HG03342 (cell line): Measurements from ENCODE around the gene CTBP1.

Experiments
- ATAC-seq: cut with Tn5 transposase; IDR thresholded peaks from one replicate; pipeline ENCODE4 v1.9.1; 2021; ENCODE audit warnings: mild to moderate bottlenecking, moderate library complexity; ENCODE audit not compliant: unreplicated experiment

Gene CTBP1

DNA sequence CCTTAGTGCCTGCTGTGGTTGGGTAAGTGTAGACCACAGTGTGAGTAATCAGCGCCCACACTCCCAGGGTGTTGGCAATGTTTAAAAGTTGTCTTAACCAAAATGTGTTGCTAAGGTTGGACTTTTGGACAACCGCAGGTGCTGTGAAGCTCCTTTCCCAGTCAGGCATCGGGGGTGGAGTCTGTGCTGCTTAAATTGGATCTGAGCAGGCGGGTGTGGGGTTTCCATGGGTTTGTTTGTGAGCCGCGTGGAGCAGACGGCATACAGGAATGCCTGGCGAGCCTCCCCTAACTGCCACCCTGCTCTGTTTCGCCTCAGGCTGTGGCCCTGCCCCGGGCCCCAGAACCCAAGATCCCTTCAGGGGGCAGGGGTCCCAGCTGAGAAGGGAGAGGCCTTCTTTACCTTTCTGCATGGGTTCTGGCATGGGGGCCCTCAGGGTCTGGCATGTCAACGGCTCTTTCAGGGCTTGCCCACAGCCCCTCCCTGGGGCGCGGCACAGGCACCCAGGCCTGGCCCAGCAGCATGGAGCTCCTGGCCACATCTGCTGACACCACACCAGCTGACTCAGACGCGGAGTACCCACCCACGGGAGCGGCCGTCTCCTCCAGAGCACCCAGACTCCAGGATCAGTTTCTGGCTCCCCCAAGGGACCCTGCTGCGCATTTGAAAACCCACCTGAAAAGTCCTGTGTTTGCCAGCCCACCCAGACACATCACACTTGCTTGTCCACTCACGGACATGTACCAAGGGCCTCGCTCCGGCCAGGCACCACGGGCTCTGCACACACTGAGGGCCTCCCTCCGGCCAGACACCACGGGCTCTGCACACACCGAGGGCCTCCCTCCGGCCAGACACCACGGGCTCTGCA lies 71.4 kb downstream of the CTBP1 start:
- no peak for ATAC-seq

DNA sequence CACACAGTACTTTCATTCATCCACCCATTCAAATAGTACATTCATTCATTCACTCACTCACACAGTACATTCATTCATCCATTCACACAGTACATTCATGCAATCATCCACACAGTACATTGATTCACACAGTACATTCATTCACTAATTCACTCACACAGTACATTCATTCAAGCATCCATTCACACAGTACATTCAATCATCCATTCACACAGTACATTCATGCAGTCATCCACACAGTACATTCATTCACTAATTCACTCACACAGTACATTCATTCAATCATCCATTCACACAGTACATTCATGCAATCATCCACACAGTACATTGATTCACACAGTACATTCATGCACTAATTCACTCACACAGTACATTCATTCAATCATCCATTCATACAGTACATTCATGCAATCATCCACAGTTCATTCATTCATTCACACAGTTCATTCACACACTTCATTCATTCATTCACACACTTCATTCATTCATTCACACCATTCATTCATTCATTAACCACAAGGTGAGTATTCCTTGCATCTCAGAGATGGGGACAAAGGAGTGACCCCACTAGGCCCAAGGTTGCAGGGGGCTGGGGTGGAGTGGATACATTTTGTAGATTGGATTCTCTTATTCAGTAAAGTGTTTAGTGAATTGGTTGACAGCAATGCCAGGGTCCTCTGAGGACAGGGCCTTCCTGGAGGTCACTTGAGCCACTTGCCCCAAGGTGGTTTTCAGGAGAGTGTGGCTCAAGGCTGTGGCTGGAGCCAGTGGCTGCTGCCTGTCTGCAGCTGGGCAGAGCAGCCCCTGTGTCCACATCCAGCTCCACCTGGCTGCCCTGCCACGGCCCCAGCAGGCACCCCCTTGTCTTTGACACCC lies 72.3 kb downstream of the CTBP1 start:
- ATAC-seq: no peak

DNA sequence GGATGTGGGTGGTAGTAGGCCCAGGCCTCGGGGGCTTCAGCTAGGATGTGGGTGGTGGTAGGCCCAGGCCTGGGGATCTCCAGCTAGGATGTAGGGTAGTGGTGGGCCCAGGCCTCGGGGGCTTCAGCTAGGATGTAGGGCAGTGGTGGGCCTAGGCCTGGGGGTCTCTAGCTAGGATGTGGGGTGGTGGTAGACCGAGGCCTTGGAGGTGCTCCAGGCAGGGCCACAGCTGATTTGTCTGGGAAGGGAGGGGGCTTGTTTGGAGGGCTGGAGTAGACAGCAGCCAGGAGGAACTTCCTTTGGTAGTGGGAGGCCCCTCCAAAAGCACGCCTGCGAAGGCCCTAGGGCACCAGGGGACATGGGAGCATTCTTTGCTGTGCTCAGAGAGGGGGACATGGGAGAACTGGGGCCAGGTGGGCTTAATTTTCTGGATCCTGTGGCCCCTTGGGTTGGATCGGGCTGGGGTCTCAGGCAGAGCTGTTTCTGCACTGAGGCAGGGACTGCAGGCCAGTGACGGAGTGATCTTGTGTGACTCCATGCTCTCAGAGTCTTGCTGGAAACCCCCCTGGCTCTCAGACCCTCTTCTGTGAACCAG lies 73.2 kb downstream of the CTBP1 start:
- ATAC-seq: no peak

DNA sequence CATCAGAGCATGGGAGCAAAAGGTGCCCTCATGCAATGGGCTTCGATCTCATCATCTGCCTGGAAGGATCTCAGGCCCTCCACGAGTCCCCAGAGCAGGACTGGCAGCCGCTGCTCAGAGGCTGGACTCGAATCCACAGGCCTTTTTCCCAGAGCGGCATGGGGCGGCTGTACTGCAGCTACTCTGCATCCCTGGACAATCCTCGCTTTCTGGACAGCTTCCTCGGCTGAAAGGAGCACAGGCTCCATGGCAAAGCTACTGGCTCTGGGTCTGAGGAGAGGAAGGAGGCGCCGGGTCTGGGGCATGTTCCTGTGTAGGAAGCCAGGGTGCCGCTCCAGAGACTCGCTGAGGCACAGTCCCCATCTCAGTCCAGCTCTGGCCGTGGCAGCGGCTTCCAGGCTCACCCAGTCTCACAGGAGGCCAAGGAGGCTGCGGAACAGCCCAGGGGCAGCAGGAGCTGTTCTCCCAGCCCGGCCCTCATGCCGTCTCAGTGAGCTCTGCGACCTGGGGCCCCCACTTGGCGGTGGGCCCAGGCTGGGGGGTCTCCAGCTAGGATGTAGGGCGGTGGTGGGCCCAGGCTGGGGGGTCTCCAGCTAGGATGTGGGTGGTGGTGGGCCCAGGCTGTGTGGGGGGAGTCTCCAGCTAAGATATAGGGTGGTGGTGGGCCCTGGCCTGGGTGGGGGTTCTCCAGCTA lies 73.8 kb downstream of the CTBP1 start:
- ATAC-seq: no peak

DNA sequence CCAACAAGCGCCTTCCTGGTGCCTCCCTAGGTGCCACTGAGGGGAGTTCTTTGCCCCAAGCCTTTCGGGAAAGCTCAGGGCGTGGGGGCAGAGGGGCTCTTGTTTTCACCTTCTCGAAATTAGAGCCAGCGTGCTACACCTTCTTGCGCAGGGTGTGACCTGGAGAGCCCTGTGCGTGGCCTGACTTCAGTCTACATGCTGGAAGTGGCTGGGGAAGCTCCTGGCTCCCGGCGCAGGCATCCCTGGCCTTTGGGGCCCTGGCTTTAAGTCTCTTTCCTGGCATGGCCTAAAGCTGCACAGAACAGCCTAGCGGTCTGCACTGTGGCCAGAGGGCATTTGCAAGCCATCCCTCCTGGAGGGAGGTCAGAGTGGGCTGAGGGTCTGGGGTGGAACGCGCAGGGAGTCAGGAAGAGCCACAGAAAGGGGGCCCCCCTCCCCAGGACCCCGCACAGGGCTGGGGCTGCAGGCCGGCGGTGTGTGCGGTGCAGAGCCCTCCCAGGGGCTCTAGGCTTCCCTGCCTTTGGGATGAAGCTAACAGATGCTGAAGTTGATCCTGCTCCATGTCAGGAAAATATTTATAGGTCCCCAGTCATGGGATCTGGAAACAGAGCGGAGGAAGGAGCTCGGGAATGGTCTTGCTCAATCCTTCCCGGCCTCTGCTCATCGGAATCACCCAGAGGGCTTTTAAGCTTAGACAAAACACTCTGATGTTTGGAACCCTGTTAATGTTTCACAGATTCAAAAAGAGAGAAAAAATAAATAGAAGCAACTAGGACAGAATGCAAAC lies 75.8 kb downstream of the CTBP1 start:
- ATAC-seq: no peak

DNA sequence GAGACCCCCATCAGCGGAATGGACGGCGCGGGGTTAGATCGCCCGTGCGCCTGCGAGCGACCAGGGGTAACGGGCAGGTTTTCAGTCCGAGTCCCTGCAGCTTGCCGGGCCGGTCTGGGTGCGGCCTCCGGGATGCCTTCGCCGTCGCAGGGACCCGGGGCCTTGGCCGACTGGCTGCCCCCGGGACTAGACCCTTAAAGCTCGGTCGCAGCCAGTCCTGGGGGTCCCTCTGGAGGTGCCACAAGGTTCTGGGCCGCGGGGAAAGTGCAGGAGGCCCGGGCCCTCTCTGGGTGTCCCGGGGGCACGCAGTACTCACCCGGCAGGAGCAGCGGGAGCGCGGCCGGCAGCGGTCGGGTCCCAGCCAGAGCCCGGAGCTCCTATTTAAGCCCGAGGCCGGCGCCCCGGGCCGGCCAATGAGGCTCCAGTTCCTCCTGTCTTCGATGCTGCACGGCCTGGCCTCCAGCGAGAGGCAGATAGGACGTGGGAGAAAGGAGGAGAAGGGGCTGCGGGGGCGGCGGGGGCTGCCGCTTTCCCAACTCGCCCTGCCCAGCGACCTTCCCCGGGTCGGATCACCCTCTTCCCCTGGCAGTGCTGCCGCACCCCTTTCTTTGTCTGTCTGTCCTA lies 76.6 kb downstream of the CTBP1 start, which contains the start of gene SPON2:
Gene SPON2, minus strand, starts transcription at position 356 of the 624 bp plus-strand sequence.
- no peak for ATAC-seq

DNA sequence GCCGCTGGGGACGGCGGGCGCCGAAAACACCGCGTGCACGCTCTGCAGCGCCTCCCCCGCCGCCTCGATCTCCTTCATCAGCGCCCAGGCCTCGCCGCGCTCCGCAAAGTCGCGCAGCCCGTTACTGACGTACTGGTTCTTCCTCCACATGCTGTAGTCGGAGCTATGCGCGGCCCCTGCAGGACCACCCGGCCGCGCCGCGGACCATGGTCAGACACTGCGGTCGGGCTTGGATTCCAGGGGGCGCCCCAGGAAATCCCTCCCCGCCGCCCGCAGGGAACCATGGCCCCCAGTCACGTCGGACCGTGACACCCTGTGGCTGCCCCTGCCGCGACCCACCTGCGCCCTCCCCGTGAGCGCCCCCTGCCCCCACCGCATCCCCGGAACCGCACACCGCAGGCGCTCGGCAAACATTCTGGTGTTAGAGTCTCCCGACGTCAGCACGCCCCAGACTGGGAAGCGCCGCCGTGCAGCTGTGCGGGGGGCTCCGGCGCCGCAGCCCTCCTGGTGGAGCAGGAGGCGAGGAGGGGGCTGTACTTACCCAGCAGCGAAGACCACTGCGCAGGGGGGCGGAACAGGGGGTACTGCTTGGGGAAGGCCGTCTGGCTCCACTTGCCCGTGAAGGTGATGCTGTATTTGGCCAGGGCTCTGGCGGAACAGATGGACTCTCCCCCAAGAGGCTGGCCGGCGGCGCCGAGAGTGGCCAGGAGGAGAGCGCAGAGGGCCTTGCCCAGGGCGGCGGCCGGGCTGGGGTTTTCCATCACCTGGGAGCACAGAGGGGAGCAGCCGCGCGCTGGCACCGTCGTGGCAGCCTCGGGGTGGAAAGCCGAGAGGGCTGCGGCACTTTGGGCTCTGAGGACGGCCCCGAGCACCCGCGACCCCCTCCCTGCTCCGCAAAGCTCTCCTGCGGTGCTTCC lies 77.4 kb downstream of the CTBP1 start:
- ATAC-seq: no peak

DNA sequence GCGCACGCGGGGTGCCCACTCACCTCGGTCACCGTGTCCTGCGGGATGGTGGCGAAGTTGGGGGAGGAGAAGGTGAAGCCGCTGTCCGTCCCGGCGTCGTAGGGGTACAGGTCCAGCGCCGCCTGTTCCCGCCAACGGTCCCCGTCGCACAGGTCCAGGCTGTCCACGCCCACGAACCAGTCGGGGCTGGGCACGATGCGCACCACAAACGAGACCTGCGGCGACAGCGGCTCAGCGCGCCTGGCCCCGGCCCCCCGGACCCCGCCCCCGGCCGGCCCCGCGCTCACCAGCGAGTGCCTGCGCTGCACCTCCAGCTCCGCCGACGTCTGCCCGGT lies 78.0 kb downstream of the CTBP1 start:
- no peak for ATAC-seq

DNA sequence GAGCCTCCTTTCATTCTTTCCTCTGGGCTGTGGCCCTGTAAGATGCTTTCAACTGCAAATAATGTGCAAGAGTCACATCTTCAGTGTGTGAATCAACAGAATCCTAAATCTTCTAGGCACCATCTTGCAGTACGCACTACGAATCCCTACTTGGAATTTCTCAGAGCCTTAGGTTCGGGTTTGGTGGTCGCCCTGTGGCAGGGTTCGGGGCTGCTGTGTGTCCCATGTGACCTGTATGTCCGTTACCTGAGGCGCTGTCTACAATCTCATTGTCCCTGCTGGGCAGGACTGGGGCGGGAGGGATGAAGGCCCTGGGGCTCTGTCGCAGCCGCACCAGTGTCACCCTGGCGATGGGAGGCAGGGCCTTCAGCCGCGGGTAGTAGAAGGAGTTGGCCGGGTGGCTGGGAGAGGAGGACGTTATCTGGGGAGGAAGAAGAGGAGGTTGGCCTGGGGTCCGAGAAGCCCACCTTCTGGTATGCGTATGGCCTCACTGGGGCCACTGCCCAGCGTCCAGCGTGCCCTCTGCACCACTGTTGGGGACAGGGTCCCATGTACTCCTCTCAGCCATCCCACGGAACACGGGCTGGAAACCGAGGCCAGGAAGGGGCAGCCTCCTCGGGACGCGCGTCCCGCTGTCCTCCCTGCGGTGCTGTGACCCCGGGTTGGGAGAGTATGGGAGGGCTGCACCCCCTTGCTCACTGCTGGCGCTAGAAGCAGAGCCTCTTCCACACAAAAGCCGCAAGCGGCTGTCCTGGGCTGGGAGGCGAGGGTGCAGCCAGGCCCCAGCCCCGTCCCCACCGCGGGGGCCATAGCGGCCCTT lies 78.6 kb downstream of the CTBP1 start:
- ATAC-seq: no peak

DNA sequence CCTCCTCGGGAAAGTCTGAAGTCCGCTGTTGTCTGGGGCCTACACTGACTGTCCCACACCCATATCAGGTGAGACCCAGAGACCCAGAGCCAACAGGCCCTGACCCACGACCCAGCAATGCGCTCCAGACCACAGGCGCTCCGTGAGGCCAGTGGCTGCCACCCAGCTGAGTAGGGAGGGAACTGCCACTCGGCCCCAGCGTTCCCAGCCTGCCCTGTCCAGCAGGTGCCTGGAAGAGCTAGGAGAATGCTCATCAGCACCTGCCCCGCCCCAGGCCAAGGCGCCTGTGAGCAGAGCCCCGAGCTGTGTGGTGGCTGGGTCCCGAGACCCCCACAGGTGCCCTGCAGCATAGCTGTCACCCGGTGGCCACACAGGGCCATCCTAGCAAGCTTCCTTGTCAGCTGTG lies 79.2 kb downstream of the CTBP1 start:
- ATAC-seq: no peak

DNA sequence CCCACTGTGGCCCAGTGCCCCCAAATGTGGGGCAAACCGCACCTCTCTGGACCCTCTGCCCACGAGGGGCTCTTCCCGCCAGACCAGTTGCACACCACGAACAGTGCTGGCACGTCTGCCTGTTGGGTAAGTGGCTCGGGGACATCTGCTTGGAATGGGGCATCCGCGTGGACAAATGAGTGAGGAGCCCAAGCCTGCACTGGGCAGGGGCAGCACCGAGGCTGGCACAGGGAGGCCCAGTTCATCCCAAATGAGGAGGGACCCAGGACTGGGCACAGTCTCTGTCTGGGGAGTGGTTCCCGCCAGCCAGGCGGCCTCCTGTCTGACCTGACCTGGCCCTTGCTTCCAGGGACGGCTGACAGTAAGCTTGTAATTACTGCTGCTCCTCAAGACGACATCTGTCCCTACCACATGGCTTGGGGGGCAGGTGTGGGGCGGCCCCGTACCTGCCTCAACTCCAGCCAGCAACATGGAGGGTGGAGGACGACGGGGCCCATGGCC lies 79.7 kb downstream of the CTBP1 start:
- ATAC-seq: no peak

DNA sequence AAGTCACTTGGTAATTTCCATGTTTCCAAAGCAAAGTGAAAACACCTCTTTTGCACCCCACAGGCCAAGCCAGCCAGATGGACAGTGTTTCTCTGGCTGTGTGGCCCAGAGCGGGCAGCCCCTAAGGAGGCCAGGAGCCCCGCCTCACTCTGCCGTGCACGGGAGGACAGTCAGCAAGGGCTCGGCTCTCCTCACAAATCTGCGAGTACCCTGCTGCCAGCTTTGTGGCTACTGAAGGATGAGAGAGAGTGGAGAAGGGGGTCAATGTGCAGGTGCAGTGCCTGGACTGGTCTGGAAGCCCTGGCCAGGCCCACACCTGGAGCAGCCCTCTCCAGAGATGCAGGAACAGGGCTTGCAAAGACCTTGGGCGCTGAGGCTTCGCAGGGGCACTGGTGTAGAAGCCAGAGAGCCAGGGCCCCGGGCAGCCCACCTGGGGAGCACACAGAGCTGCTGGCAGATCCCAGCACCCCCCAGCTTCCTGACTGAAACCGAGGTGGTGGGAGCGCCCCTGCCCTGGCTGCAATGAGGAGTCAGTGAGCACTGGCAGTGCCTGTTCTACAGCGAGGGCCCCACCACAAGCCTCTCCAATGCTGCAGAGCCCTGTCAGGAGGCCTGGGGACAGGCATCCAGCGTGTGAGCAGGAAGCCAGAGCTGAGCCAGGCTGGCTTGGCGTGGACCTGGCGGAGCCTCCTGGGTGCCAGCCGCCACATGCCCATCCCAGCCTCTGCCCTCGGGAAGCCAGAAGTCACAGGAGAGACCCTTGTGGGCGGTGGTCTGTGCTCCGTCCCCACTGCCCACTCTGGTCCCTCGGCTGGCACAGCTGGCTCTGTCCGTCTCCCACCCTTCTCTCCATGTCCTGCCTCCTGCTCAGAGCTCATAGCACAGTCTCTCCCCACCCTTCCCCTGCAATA lies 80.5 kb downstream of the CTBP1 start:
- ATAC-seq: no peak

DNA sequence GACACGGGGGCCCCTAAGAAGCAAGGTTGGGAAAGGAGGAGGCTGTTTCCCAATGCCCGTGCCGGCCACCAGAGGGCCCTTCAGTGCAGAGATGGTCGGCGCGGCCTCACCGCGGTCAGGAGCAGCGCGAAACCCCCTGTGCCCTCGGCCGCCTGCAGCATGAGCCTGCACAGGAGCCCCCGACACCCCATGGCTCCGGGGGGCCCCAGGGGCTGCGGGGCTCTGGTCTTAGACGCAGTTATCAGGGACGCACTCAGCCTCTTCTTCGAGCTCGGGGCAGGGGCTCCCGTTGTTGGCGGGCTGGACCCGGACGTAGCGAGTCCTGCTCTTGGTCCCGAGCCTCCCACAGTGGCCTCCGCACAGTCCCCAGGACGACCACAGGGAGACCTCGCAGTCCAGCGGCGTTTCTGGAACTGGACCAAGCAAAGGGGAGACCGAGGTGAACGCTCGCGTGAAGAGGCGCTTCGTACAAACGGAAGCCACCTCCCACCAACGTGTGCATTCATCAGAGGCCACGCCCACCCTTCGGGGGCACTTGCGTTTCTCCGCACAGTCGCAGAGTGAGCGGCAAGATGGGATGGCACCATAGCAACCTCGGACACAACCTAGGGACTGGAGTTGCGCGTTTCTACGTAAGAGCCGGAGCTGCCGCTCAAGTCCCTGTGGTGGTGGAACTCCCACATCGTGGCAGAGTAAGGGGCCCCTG lies 81.5 kb downstream of the CTBP1 start:
- peak; percentile 77 for ATAC-seq

DNA sequence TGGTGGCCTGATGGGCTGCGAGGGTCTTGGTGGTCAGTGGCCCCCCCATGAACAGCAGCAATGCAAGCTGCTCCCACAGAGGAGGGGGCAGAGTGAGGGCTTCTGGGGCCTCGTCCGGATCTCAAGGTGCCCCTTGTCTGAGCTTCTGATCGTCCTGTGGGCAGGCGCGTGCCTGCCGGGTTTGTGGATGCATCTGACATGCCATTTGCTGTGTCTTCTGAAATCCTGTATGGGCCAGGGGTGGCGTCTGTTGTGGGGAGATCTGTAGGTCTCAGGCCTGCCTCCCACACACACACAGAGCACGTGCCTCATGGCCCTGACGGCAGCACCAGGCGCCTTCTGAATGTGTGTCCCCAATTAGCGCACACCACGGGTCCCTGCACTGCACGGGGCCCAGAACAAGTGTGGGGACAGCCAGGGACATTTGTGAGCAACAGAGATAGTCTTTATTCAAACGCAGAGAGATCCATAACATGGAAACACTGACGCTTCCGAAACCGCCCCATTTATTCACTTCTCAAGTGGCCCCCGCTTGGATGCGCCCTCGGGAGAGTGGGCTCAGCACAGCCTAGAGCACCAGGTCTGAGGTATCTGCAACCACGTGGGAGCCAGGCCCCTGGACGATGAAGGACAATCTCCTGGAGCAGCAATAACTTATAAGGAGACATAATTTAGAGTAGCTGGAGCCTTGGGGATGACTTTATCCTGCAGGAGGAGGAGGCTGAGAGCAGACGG lies 82.3 kb downstream of the CTBP1 start:
- ATAC-seq: no peak

DNA sequence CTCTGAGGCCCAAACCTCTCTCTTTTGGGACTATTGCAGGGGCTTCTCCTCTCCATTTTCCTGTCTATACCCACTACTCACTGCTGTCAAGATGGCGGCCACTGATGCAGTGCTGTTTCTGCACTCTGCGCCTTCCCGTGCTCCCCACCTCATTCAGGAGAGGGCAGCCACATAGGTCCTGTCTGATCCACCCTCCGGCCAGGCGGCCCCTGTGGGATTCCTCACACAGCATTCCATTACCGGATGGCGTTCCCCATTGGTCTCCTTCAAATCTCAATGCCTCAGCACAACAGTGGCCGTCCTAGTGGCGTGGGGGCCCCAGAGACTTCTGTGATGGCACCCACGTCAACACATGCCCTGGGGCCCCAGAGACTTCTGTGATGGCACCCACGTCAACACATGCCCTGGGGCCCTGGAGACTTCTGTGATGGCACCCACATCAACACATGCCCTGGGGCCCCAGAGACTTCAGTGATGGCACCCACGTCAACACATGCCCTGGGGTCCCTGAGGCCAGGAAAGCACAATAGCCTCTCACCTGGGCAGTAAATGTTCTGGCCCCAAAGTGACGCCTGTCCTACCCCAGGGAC lies 83.9 kb downstream of the CTBP1 start:
- ATAC-seq: no peak
